ENCODE data around the gene CAMK1D. TPM values are rescaled to one million over a fixed set of nuclear protein-coding genes. Genes with fewer than 3 reads are reported as not detected.

Gene CAMK1D
- total RNA-seq, 1 experiment from 2014 or later = 6.3 TPM

DNA sequence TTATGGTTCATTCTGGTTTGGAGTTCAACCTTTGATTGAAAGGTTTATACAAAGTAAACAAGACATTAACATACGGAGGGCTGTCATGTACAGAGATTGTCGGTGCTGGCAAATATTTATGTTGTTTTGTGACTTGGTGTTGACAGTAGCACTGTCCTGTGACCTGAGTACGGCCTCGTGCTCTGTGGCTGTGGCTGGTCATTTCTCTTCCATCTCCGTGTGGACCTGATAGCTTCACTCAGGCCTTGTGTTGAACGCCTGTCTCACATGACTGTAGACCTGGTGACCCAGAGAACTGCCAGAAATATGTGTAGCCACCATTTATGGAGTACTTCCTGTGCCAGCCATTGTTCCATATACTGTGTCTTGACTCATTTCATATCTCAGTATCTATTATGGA lies 340.5 kb downstream of the CAMK1D start:
- no peak for DNase-seq
- Histone ChIP-seq H3K79me1 (ENCODE audit: insufficient read depth, low read depth, low read length, poor library complexity, severe bottlenecking) (no peaks in the 10 kb centered on the region), H4K20me1 (ENCODE audit: control insufficient read depth, insufficient read depth, insufficient read length) (no peaks in the 10 kb centered on the region), H2AFZ (ENCODE audit: low read length) (no peak overlapping the region), H3K9me3 (ENCODE audit: control insufficient read depth, low read depth, low read length) (no peaks in the 10 kb centered on the region), H4K91ac (ENCODE audit: insufficient read length, low read depth, low read length) (no peak overlapping the region), H2BK12ac (ENCODE audit: insufficient read length, low read depth, low read length) (no peak overlapping the region), H2BK120ac (ENCODE audit: low read depth, low read length, poor library complexity, severe bottlenecking) (no peak overlapping the region), H3K23ac (ENCODE audit: insufficient read length, low read depth, low read length) (no peak overlapping the region), H4K5ac (ENCODE audit: insufficient read length, low read depth, low read length) (no peak overlapping the region), H3K79me2 (ENCODE audit: insufficient read depth, low read length) (no peaks in the 10 kb centered on the region), H3K9ac (ENCODE audit: extremely low read depth, insufficient read length, low read length) (no peak overlapping the region), H3K27ac (ENCODE audit: insufficient read length, low read depth, low read length) (no peak overlapping the region), H2BK5ac (ENCODE audit: insufficient read length, low read length) (no peak overlapping the region), H4K8ac (replicated peaks; ENCODE audit: insufficient read length, low read depth, low read length) (no peak overlapping the region), H3K56ac (ENCODE audit: insufficient read length, low read depth, low read length) (no peak overlapping the region), H3K23me2 (ENCODE audit: insufficient read length, low read depth, low read length, poor library complexity, severe bottlenecking) (no peaks in the 10 kb centered on the region), H2BK20ac (ENCODE audit: low read depth, low read length, poor library complexity, severe bottlenecking) (no peak overlapping the region), H3K4ac (ENCODE audit: low read depth, low read length) (no peak overlapping the region), H3K4me1 (ENCODE audit: insufficient read depth, low read length) (no peaks in the 10 kb centered on the region), H3K18ac (ENCODE audit: insufficient read length, low read depth, low read length) (no peak overlapping the region), H3T11ph (ENCODE audit: low read length) (no peak overlapping the region), H3K4me2 (ENCODE audit: insufficient read depth, insufficient read length, low read length) (no peak overlapping the region), H3K27me3 (ENCODE audit: insufficient read depth, low read length) (no peaks in the 10 kb centered on the region), H2BK15ac (ENCODE audit: low read depth, low read length) (no peak overlapping the region), H3K14ac (ENCODE audit: insufficient read depth, low read length) (no peak overlapping the region), H2AK5ac (ENCODE audit: insufficient read length, low read length) (no peak overlapping the region)
- H3K4me3 Mint-ChIP-seq = no peak overlapping the region
- no CpG with 5 or more reads among the region's 6 CpGs for WGBS (ENCODE audit: extremely low coverage, insufficient read length, low lambda C conversion rate)
- H3K27ac Mint-ChIP-seq = no peak overlapping the region
- H3K27me3 Mint-ChIP-seq (ENCODE audit: low read depth) = no peaks in the 10 kb centered on the region
- no peaks in the 10 kb centered on the region for H3K36me3 Mint-ChIP-seq (ENCODE audit: insufficient read depth in 1 of 3, low read depth in 3 of 3)
- no peak for TF ChIP-seq CTCF (conservative IDR thresholded peaks at IDR 0.05)
- H3K9me3 Mint-ChIP-seq = no peaks in the 10 kb centered on the region
- peaks cover 6 to 7% of the 10 kb centered on the region in 2 experiments; a peak in 2 of 4 replicates for H3K4me1 Mint-ChIP-seq

Measured in H9 (cell line).